Panc1 (cell line): ENCODE data around the gene LEMD2. TPM values are rescaled to one million over a fixed set of nuclear protein-coding genes. Genes with fewer than 3 reads are reported as not detected.

Experiments used
- ATAC-seq: fragments of 200-7000 bp; cut with Tn5 transposase; 2 replicates; pipeline ENCODE4 v1.9.1; 2020; ENCODE audit warnings: mild to moderate bottlenecking, moderate library complexity
- BruUV-seq: library from RNA; stranded (reverse); fragments of 400-500 nt; replicated peaks from 2 replicates; lab custom pipeline; 2021; lab: Mats Ljungman, UMichigan
- CTCF ChIA-PET: fragments of 300-600 bp; sonication (Branson Sonifier 250); formaldehyde crosslinking; loops from one replicate; lab custom pipeline; 2022; ENCODE audit warnings: antibody characterized with exemption; lab: Charles Lee
- POLR2A ChIA-PET: fragments of 300-600 bp; sonication (Branson Sonifier 250); formaldehyde crosslinking; loops from one replicate; lab custom pipeline; 2022; ENCODE audit warnings: antibody characterized with exemption; lab: Charles Lee
- DNase-seq: peaks from one replicate; pipeline ENCODE4 v3.0.0-alpha.2; 2010; ENCODE audit warnings: low read depth, low spot score
- H3K27ac ChIP-seq: 2 replicates; pipeline ENCODE4 v1.5.1; 2011; ENCODE audit warnings: mild to moderate bottlenecking, low read length, inconsistent platforms
- H3K27me3 ChIP-seq: fragments of 200-500 bp; sonication (Bioruptor generic); 2 replicates; pipeline ENCODE4 v1.6.0; 2014; ENCODE audit warnings: low read length, inconsistent platforms; ENCODE audit not compliant: control insufficient read depth, insufficient read depth
- H3K36me3 ChIP-seq: fragments of 200-500 bp; sonication (Bioruptor generic); 2 replicates; pipeline ENCODE4 v1.5.1; 2014; ENCODE audit warnings: inconsistent platforms, mild to moderate bottlenecking, low read length, moderate library complexity; ENCODE audit not compliant: control insufficient read depth, insufficient read depth
- H3K4me1 ChIP-seq: 2 replicates; pipeline ENCODE4 v1.5.1; 2011; ENCODE audit warnings: inconsistent platforms, mild to moderate bottlenecking, low read length, moderate library complexity; ENCODE audit not compliant: control insufficient read depth, insufficient read depth
- H3K4me3 ChIP-seq, 2 experiments: 2 replicates each; pipeline ENCODE4 v1.5.1; 2011 to 2012; ENCODE audit warnings: low read depth in 2 of 2, low read length in 2 of 2, mild to moderate bottlenecking in 2 of 2, inconsistent platforms in 1 of 2, moderate library complexity in 1 of 2
- H3K9me3 ChIP-seq: fragments of 200-500 bp; sonication (Bioruptor generic); 2 replicates; pipeline ENCODE4 v1.5.1; 2014; ENCODE audit warnings: low read depth, mild to moderate bottlenecking, inconsistent platforms, low read length, moderate library complexity; ENCODE audit not compliant: control insufficient read depth, insufficient read depth
- POLR2AphosphoS5 ChIP-seq: IDR thresholded peaks from 2 replicates; pipeline ENCODE4 v1.6.1; 2012; ENCODE audit warnings: mild to moderate bottlenecking, low read depth, low read length, moderate library complexity
- SIN3A ChIP-seq: IDR thresholded peaks from 2 replicates; pipeline ENCODE4 v1.6.1; 2012; ENCODE audit warnings: low read depth, mild to moderate bottlenecking, low read length, moderate library complexity, borderline replicate concordance; ENCODE audit not compliant: insufficient read depth
- TCF7L2 ChIP-seq: IDR thresholded peaks from 2 replicates; pipeline ENCODE4 v1.6.1; 2011; ENCODE audit warnings: mild to moderate bottlenecking, low read depth, low read length, inconsistent platforms
- in situ Hi-C: cut with HindIII; loops from 2 replicates; pipeline ENCODE4 v1.10.0; 2016; ENCODE audit warnings: low sequenced_read_pairs, low pct_unique_long_range_greater_than_20kb
- intact Hi-C: fragments of 100-400 bp; cut with micrococcal nuclease; formaldehyde crosslinking; loops from one replicate; pipeline ENCODE4 v1.10.0; 2022; ENCODE audit not compliant: unreplicated experiment
- total RNA-seq: library from RNA; stranded (reverse); gene quantifications from one replicate; pipeline ENCODE4 v1.2.1, GENCODE V29; 2021; ENCODE audit not compliant: unreplicated experiment
- TF ChIP-seq, protein P1 (sequence below): fragments of 450-650 bp; IDR thresholded peaks from 2 replicates; pipeline ENCODE4 v1.5.1; 2017; ENCODE audit warnings: mild to moderate bottlenecking
- TF ChIP-seq, protein P2 (sequence below), 2 experiments: IDR thresholded peaks; 2 replicates each; pipeline ENCODE4 v1.6.1; 2011 to 2012; ENCODE audit warnings: low read depth in 2 of 2, control low read depth in 1 of 2, low read length in 1 of 2, mild to moderate bottlenecking in 1 of 2, moderate library complexity in 1 of 2; ENCODE audit not compliant: insufficient read depth in 1 of 2

Gene LEMD2
- total RNA-seq, 1 experiment from 2014 or later: 89.8 TPM

DNA sequence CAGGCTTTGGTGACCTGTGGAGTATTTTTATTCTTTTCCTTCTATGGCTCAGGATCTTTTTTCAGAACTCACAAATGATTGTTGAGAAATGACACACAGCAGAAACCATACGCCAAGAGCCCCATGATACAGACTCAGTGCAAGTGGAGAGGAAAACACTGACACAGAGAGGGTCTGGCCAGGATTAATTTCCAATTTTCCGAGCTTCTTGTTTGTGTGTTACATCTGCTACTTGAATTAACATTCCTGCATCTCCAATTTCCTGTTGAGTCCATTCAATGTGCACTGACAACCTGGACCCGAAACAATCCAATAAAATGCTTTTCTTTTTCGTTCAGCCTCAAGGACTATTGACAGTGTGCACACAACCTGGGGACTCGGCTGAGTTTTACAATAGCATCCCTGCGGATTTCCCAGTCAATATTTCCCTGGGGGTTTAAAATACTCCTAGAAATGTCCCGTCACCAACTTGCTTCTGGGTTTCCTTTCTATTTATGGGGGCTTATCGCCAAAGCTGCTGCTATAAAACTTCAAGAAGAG lies 19.8 kb upstream of the LEMD2 start:
- Histone ChIP-seq H3K36me3 (no peaks in the 10 kb centered on the region), H3K4me3 (no peak overlapping the region), H3K27me3 (no peaks in the 10 kb centered on the region), H3K27ac (no peak overlapping the region), H3K4me1 (no peaks in the 10 kb centered on the region), H3K9me3 (no peaks in the 10 kb centered on the region)
- intact Hi-C loops (no loop called here), in situ Hi-C loops (no loop called here)
- ATAC-seq (no peak), DNase-seq (no peak)
- no TSS peak for BruUV-seq
- ChIA-PET CTCF (no interaction called here), POLR2A (no interaction called here)
- no peak for TF ChIP-seq POLR2AphosphoS5
- TF ChIP-seq, protein P1, sequence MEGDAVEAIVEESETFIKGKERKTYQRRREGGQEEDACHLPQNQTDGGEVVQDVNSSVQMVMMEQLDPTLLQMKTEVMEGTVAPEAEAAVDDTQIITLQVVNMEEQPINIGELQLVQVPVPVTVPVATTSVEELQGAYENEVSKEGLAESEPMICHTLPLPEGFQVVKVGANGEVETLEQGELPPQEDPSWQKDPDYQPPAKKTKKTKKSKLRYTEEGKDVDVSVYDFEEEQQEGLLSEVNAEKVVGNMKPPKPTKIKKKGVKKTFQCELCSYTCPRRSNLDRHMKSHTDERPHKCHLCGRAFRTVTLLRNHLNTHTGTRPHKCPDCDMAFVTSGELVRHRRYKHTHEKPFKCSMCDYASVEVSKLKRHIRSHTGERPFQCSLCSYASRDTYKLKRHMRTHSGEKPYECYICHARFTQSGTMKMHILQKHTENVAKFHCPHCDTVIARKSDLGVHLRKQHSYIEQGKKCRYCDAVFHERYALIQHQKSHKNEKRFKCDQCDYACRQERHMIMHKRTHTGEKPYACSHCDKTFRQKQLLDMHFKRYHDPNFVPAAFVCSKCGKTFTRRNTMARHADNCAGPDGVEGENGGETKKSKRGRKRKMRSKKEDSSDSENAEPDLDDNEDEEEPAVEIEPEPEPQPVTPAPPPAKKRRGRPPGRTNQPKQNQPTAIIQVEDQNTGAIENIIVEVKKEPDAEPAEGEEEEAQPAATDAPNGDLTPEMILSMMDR: no peak
- TF ChIP-seq, protein P2, sequence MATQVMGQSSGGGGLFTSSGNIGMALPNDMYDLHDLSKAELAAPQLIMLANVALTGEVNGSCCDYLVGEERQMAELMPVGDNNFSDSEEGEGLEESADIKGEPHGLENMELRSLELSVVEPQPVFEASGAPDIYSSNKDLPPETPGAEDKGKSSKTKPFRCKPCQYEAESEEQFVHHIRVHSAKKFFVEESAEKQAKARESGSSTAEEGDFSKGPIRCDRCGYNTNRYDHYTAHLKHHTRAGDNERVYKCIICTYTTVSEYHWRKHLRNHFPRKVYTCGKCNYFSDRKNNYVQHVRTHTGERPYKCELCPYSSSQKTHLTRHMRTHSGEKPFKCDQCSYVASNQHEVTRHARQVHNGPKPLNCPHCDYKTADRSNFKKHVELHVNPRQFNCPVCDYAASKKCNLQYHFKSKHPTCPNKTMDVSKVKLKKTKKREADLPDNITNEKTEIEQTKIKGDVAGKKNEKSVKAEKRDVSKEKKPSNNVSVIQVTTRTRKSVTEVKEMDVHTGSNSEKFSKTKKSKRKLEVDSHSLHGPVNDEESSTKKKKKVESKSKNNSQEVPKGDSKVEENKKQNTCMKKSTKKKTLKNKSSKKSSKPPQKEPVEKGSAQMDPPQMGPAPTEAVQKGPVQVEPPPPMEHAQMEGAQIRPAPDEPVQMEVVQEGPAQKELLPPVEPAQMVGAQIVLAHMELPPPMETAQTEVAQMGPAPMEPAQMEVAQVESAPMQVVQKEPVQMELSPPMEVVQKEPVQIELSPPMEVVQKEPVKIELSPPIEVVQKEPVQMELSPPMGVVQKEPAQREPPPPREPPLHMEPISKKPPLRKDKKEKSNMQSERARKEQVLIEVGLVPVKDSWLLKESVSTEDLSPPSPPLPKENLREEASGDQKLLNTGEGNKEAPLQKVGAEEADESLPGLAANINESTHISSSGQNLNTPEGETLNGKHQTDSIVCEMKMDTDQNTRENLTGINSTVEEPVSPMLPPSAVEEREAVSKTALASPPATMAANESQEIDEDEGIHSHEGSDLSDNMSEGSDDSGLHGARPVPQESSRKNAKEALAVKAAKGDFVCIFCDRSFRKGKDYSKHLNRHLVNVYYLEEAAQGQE (IDR thresholded peaks at IDR 0.05; ENCODE audit: insufficient read depth in 1 of 2, low read depth in 2 of 2, low read length in 1 of 2): no peak

DNA sequence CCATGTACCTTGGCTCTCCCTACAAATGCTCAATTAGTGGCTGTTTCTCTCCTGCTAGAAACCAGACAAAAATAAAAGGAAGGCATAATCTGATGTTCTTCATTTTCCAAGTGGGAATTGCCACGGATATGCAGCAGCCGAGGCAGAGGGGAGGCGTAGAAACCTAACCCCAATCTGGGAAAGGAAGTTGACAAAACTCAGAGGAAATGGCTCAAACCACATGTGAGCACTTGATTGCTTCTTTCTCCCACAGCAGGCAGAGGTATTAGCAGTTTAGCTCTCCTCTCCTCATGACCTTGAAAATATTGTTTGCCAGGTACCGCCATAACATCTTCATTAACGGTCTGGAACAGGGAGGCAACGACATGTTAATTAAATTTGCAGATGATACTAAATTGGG lies 18.7 kb upstream of the LEMD2 start:
- H3K27ac ChIP-seq: no peak overlapping the region
- DNase-seq (no peak), ATAC-seq (no peak)
- H3K36me3 ChIP-seq: no peaks in the 10 kb centered on the region
- ChIA-PET POLR2A (no interaction called here), CTCF (no interaction called here)
- BruUV-seq: no TSS peak
- no peaks in the 10 kb centered on the region for H3K27me3 ChIP-seq
- TF ChIP-seq, protein P1: no peak
- TF ChIP-seq TCF7L2 (no peak), POLR2AphosphoS5 (no peak)
- intact Hi-C loops: no loop called here
- no peak overlapping the region for H3K4me3 ChIP-seq
- in situ Hi-C loops: no loop called here
- no peaks in the 10 kb centered on the region for H3K4me1 ChIP-seq
- no peaks in the 10 kb centered on the region for H3K9me3 ChIP-seq

DNA sequence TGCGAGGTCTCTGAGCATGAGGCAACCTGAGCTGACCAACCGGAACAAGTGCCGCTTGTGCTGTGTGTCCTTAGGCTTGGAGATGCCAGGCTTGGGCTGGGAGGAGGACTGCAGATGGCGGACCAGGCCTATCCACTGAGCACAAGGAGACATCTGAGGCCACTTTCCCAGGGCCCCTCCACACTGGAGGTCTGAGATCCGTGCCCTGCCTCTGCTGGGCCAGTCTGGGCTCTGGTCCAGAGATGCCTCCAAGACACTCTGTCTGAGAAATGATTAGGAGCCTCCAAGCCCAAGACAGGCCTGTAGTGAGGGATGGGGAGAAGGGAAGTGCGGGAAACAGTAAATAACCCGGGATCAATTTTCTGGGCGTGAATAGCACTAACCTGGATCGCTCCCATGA lies 17.9 kb upstream of the LEMD2 start:
- H3K27me3 ChIP-seq: no peaks in the 10 kb centered on the region
- in situ Hi-C loops: no loop called here

More for the DNA sequence above, 17.9 kb upstream of the LEMD2 start:
- CTCF ChIA-PET: no interaction called here
- TF ChIP-seq, protein P2 (IDR thresholded peaks at IDR 0.05; ENCODE audit: insufficient read depth in 1 of 2, low read depth in 2 of 2, low read length in 1 of 2): no peak
- TF ChIP-seq SIN3A (no peak), POLR2AphosphoS5 (no peak), TCF7L2 (no peak)
- TF ChIP-seq, protein P1: no peak
- Histone ChIP-seq H3K4me3 (no peak overlapping the region), H3K9me3 (no peaks in the 10 kb centered on the region), H3K4me1 (no peaks in the 10 kb centered on the region), H3K27ac (no peak overlapping the region), H3K36me3 (no peaks in the 10 kb centered on the region)
- intact Hi-C loops: no loop called here
- POLR2A ChIA-PET: no interaction called here
- no peak for DNase-seq
- no TSS peak for BruUV-seq
- no peak for ATAC-seq
